Measurements from ENCODE around the gene PSMA2. TPM values are rescaled to one million over a fixed set of nuclear protein-coding genes. Genes with fewer than 3 reads are reported as not detected.

Gene PSMA2
- polyA plus RNA-seq, 1 donor (not counting 4 experiments of a cell fraction or from before 2014, with no cell fraction given): 251 TPM

DNA sequence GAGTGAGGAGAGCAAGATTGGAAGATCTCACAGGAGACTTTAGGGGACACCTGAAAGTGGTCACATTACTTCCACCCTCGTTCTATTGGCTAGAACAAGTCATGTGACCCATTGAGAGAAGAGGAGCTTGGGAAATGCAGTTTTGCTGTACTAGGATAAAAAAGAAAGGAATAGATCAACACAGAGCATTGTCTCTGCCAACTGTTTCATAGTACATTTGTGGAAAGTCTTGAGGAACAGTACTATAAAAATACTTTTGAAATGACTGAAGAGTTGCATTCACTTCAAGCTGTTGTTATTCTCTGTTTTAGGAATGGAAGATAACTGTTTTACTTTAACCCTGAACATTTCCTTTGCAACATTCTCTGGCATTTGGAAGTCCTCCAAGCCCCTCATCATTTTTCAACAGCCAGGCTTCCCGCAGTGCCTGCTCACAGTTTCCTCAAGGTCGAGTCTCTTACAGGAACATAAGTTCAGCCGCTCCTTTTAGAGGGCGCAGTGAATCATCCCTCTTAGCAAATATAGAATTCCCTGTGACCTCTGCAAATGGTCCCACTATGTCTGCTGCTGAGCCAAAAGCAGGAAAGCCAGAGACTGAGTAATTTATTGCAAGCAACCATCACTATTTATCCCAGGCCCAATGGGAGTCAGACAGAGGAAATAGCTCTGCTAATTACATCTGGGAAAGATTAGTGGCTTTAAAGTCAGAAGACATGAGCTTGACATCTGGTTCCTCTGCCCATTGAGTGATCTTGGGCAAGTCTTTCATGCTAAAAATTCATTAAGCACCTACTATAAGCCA lies 40.9 kb upstream of the PSMA2 start:
- no peaks in the 10 kb centered on the region for H3K4me1 ChIP-seq (ENCODE audit: control insufficient read depth, extremely low read depth, insufficient read depth, low read length)
- TF ChIP-seq EZH2 (IDR thresholded peaks at IDR 0.05; ENCODE audit: low read length): no peak
- TF ChIP-seq, protein P1, sequence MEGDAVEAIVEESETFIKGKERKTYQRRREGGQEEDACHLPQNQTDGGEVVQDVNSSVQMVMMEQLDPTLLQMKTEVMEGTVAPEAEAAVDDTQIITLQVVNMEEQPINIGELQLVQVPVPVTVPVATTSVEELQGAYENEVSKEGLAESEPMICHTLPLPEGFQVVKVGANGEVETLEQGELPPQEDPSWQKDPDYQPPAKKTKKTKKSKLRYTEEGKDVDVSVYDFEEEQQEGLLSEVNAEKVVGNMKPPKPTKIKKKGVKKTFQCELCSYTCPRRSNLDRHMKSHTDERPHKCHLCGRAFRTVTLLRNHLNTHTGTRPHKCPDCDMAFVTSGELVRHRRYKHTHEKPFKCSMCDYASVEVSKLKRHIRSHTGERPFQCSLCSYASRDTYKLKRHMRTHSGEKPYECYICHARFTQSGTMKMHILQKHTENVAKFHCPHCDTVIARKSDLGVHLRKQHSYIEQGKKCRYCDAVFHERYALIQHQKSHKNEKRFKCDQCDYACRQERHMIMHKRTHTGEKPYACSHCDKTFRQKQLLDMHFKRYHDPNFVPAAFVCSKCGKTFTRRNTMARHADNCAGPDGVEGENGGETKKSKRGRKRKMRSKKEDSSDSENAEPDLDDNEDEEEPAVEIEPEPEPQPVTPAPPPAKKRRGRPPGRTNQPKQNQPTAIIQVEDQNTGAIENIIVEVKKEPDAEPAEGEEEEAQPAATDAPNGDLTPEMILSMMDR (optimal IDR thresholded peaks at IDR 0.05 in 1 of 3, IDR thresholded peaks at IDR 0.05 in 1 of 3, conservative IDR thresholded peaks at IDR 0.05 in 1 of 3; ENCODE audit: extremely low read depth in 1 of 3, insufficient read depth in 2 of 3, low read length in 3 of 3): no peak
- no peak overlapping the region for H3K27ac ChIP-seq (ENCODE audit: control insufficient read depth, insufficient read depth, low read length)
- H3K4me2 ChIP-seq (ENCODE audit: control insufficient read depth, extremely low read depth, insufficient read depth, low read depth, low read length): no peak overlapping the region
- no peaks in the 10 kb centered on the region for H3K9me1 ChIP-seq (ENCODE audit: control insufficient read depth, extremely low read depth, insufficient read depth, low read length)
- DNase-seq (ENCODE audit: low read depth, low spot score) (no peak), FAIRE-seq (no peak)
- no peaks in the 10 kb centered on the region for H3K79me2 ChIP-seq (ENCODE audit: control insufficient read depth, insufficient read depth, low read length)
- no peaks in the 10 kb centered on the region for H3K36me3 ChIP-seq (ENCODE audit: control insufficient read depth in 2 of 2, extremely low read depth in 1 of 2, insufficient read depth in 2 of 2, low read length in 2 of 2)
- H3K9me3 ChIP-seq (ENCODE audit: control insufficient read depth, low read depth, low read length): no peaks in the 10 kb centered on the region
- H3K9ac ChIP-seq (ENCODE audit: control insufficient read depth, extremely low read depth, insufficient read depth, low read length): no peak overlapping the region
- H3K4me3 ChIP-seq (ENCODE audit: control insufficient read depth in 2 of 3, extremely low read depth in 1 of 3, insufficient read depth in 2 of 3, low read depth in 1 of 3, low read length in 3 of 3): no peak overlapping the region
- dilution Hi-C loops (cut with MboI; ENCODE audit: extremely low pct_ligation_motif_present, low sequenced_read_pairs): no loop called here
- H4K20me1 ChIP-seq (ENCODE audit: control insufficient read depth, extremely low read depth, insufficient read depth, low read length): no peaks in the 10 kb centered on the region
- H3K27me3 ChIP-seq (ENCODE audit: control insufficient read depth, extremely low read depth, insufficient read depth, low read length): peaks cover 6% of the 10 kb centered on the region
- no peak overlapping the region for H2AFZ ChIP-seq (ENCODE audit: control insufficient read depth, low read length)

DNA sequence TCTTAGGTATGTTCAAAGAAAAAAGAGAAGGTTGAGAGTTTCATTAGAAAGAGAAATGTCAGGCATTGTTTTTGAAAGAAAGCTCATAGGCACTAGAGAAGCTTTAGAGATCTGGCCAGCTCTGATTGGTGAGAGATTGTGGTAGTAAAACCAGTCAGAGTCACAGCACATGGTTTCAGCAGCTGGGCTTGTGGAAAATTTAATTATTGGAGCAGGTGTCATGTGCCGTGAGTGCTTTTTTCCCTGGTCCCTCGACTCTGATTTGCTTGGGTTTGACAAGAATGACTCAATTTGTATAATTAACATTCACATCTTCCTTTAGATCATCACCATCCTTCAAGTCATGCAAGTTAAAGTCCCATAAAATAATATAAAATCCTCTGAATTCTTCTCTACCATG lies 35.4 kb upstream of the PSMA2 start:
- no peaks in the 10 kb centered on the region for H4K20me1 ChIP-seq (ENCODE audit: control insufficient read depth, extremely low read depth, insufficient read depth, low read length)
- H3K4me1 ChIP-seq (ENCODE audit: control insufficient read depth, extremely low read depth, insufficient read depth, low read length): no peaks in the 10 kb centered on the region
- FAIRE-seq (no peak), DNase-seq (ENCODE audit: low read depth, low spot score) (no peak)
- no peaks in the 10 kb centered on the region for H3K36me3 ChIP-seq (ENCODE audit: control insufficient read depth in 2 of 2, extremely low read depth in 1 of 2, insufficient read depth in 2 of 2, low read length in 2 of 2)
- H3K9me3 ChIP-seq (ENCODE audit: control insufficient read depth, low read depth, low read length): no peaks in the 10 kb centered on the region
- H3K4me3 ChIP-seq (ENCODE audit: control insufficient read depth in 2 of 3, extremely low read depth in 1 of 3, insufficient read depth in 2 of 3, low read depth in 1 of 3, low read length in 3 of 3): no peak overlapping the region
- H3K27ac ChIP-seq (ENCODE audit: control insufficient read depth, insufficient read depth, low read length): no peak overlapping the region
- H3K4me2 ChIP-seq (ENCODE audit: control insufficient read depth, extremely low read depth, insufficient read depth, low read depth, low read length): no peak overlapping the region
- H3K27me3 ChIP-seq (ENCODE audit: control insufficient read depth, extremely low read depth, insufficient read depth, low read length): peaks cover 5% of the 10 kb centered on the region
- TF ChIP-seq, protein P1 (optimal IDR thresholded peaks at IDR 0.05 in 1 of 3, IDR thresholded peaks at IDR 0.05 in 1 of 3, conservative IDR thresholded peaks at IDR 0.05 in 1 of 3; ENCODE audit: extremely low read depth in 1 of 3, insufficient read depth in 2 of 3, low read length in 3 of 3): no peak
- no peak for TF ChIP-seq EZH2 (IDR thresholded peaks at IDR 0.05; ENCODE audit: low read length)
- dilution Hi-C loops (cut with MboI; ENCODE audit: extremely low pct_ligation_motif_present, low sequenced_read_pairs): no loop called here
- no peak overlapping the region for H3K9ac ChIP-seq (ENCODE audit: control insufficient read depth, extremely low read depth, insufficient read depth, low read length)
- H2AFZ ChIP-seq (ENCODE audit: control insufficient read depth, low read length): no peak overlapping the region
- no peaks in the 10 kb centered on the region for H3K79me2 ChIP-seq (ENCODE audit: control insufficient read depth, insufficient read depth, low read length)
- no peaks in the 10 kb centered on the region for H3K9me1 ChIP-seq (ENCODE audit: control insufficient read depth, extremely low read depth, insufficient read depth, low read length)
